Activated B cell treated with CpG ODN at 0.5 μM for 24 hours (primary cell): ENCODE data around the gene ENOX1. TPM values are rescaled to one million over a fixed set of nuclear protein-coding genes. Genes with fewer than 3 reads are reported as not detected.

Experiments used
- ATAC-seq: fragments of 200-7000 bp; cut with Tn5 transposase; one replicate; pipeline ENCODE4 v1.10.0; 2021; ENCODE audit warnings: low read depth, mild to moderate bottlenecking, moderate library complexity
- CTCF ChIA-PET: fragments of 350-600 bp; sonication (Branson Sonifier 250); formaldehyde crosslinking; loops from one replicate; lab custom pipeline; 2021; ENCODE audit warnings: antibody characterized with exemption; lab: Charles Lee
- POLR2A ChIA-PET: fragments of 350-600 bp; sonication (Branson Sonifier 250); formaldehyde crosslinking; loops from one replicate; lab custom pipeline; 2021; ENCODE audit warnings: antibody characterized with exemption; lab: Charles Lee
- DNase-seq: peaks from one replicate; pipeline ENCODE4 v3.0.0; 2022
- H3K27ac Mint-ChIP-seq: one replicate; pipeline ENCODE4 v1.8.0; 2020; ENCODE audit warnings: mixed read lengths
- H3K27me3 Mint-ChIP-seq: one replicate; pipeline ENCODE4 v1.8.0; 2021; ENCODE audit warnings: mixed read lengths
- H3K36me3 Mint-ChIP-seq: one replicate; pipeline ENCODE4 v1.8.0; 2021; ENCODE audit warnings: low read depth, mixed read lengths
- H3K4me1 Mint-ChIP-seq: one replicate; pipeline ENCODE4 v1.8.0; 2021; ENCODE audit warnings: mixed read lengths
- H3K4me3 Mint-ChIP-seq: one replicate; pipeline ENCODE4 v1.8.0; 2020; ENCODE audit warnings: mild to moderate bottlenecking, mixed read lengths
- H3K9me3 Mint-ChIP-seq: one replicate; pipeline ENCODE4 v1.8.0; 2020; ENCODE audit warnings: mixed read lengths
- intact Hi-C: fragments of 100-400 bp; cut with micrococcal nuclease; formaldehyde crosslinking; loops from one replicate; pipeline ENCODE4 v1.15.1; 2024
- total RNA-seq: library from RNA; stranded (reverse); gene quantifications from 2 replicates; pipeline ENCODE4 v1.2.3, GENCODE V29; 2022
- TF ChIP-seq, protein P1 (sequence below): fragments of 200-600 bp; IDR thresholded peaks from one replicate; pipeline ENCODE4 v1.8.0; 2022; ENCODE audit warnings: antibody characterized with exemption, mild to moderate bottlenecking

Gene ENOX1
- total RNA-seq, 1 donor from 2014 or later, result not detected

GRCh38 chr13:43596006-43596405 is 190.8 kb downstream of the ENOX1 start:
- Mint-ChIP-seq H3K4me1 (no peaks in the 10 kb centered on the region), H3K9me3 (no peaks in the 10 kb centered on the region), H3K27ac (no peak overlapping the region), H3K27me3 (no peaks in the 10 kb centered on the region), H3K4me3 (no peak overlapping the region), H3K36me3 (no peaks in the 10 kb centered on the region)
- TF ChIP-seq, protein P1, sequence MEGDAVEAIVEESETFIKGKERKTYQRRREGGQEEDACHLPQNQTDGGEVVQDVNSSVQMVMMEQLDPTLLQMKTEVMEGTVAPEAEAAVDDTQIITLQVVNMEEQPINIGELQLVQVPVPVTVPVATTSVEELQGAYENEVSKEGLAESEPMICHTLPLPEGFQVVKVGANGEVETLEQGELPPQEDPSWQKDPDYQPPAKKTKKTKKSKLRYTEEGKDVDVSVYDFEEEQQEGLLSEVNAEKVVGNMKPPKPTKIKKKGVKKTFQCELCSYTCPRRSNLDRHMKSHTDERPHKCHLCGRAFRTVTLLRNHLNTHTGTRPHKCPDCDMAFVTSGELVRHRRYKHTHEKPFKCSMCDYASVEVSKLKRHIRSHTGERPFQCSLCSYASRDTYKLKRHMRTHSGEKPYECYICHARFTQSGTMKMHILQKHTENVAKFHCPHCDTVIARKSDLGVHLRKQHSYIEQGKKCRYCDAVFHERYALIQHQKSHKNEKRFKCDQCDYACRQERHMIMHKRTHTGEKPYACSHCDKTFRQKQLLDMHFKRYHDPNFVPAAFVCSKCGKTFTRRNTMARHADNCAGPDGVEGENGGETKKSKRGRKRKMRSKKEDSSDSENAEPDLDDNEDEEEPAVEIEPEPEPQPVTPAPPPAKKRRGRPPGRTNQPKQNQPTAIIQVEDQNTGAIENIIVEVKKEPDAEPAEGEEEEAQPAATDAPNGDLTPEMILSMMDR, result no peak
- intact Hi-C loops, result no loop called here
- no peak for ATAC-seq
- ChIA-PET CTCF (no interaction called here), POLR2A (no interaction called here)
- no peak for DNase-seq

GRCh38 chr13:43587376-43587775 is 199.4 kb downstream of the ENOX1 start:
- no peak for ATAC-seq
- Mint-ChIP-seq H3K36me3 (no peaks in the 10 kb centered on the region), H3K9me3 (no peaks in the 10 kb centered on the region), H3K27ac (no peak overlapping the region), H3K4me3 (no peak overlapping the region), H3K4me1 (no peaks in the 10 kb centered on the region), H3K27me3 (peaks cover 3% of the 10 kb centered on the region)
- TF ChIP-seq, protein P1, result no peak
- intact Hi-C loops, result no loop called here
- ChIA-PET POLR2A (no interaction called here), CTCF (no interaction called here)
- no peak for DNase-seq

DNA sequence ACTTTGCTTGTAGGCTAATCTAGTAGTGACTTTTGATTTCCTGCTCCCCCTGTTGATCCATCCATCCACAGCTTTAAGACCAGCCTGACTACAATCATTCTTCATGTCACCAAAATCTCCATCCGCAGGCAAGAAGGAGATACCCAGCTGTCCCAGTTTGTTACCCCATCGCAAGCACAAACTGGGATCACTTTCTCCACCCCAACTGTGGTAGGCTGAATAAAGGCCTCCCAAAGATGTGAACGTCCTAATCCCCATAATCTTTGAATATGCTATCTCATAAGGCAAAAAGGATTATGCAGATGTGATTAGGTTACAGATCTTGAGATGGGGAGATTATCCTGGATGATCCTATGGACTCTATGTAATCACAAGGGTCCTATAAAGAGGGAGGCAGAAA is 202.0 kb downstream of the ENOX1 start:
- TF ChIP-seq, protein P1, result no peak
- ChIA-PET CTCF (no interaction called here), POLR2A (no interaction called here)
- no peaks in the 10 kb centered on the region for H3K36me3 Mint-ChIP-seq
- peaks cover 3% of the 10 kb centered on the region for H3K27me3 Mint-ChIP-seq
- intact Hi-C loops, result no loop called here
- H3K4me3 Mint-ChIP-seq, result no peak overlapping the region
- no peak for ATAC-seq
- H3K27ac Mint-ChIP-seq, result no peak overlapping the region
- DNase-seq, result no peak
- no peaks in the 10 kb centered on the region for H3K9me3 Mint-ChIP-seq
- H3K4me1 Mint-ChIP-seq, result no peaks in the 10 kb centered on the region

GRCh38 chr13:43583321-43583720 is 203.5 kb downstream of the ENOX1 start:
- POLR2A ChIA-PET, result no interaction called here
- intact Hi-C loops, result no loop called here
- no peak for DNase-seq
- Mint-ChIP-seq H3K4me1 (no peaks in the 10 kb centered on the region), H3K9me3 (no peaks in the 10 kb centered on the region), H3K4me3 (no peak overlapping the region), H3K27me3 (peaks cover 3% of the 10 kb centered on the region), H3K36me3 (no peaks in the 10 kb centered on the region), H3K27ac (no peak overlapping the region)
- CTCF ChIA-PET, result no interaction called here
- no peak for ATAC-seq
- TF ChIP-seq, protein P1, result no peak

DNA sequence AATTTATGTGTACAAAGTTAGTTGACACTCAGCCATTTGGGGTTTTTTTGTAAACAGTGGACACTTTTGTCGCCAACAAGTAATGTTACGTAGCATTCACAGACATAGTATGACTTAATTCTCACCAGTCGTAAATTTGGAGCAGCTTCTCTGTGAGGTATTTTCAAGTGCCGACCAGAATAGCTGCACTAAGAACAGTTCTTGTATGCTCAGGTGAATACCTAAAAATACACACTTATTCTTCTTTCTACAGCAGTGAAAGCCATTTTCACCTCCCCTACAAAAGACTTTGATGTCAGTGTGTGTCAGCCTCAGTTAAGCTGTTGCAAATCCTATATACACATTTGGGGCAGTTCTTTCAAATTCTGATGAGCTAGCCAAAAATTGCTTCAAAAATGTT is 206.5 kb downstream of the ENOX1 start:
- no peaks in the 10 kb centered on the region for H3K9me3 Mint-ChIP-seq
- H3K36me3 Mint-ChIP-seq, result no peaks in the 10 kb centered on the region
- POLR2A ChIA-PET, result no interaction called here
- intact Hi-C loops, result no loop called here
- no peak for DNase-seq
- H3K27me3 Mint-ChIP-seq, result peaks cover 3% of the 10 kb centered on the region
- H3K27ac Mint-ChIP-seq, result no peak overlapping the region
- TF ChIP-seq, protein P1, result no peak
- no peak overlapping the region for H3K4me3 Mint-ChIP-seq
- H3K4me1 Mint-ChIP-seq, result no peaks in the 10 kb centered on the region
- CTCF ChIA-PET, result no interaction called here
- no peak for ATAC-seq
